Activated T-helper 1 cell treated with anti-CD3 and anti-CD28 coated beads, Interleukin-2, amount 50 U/mL, for 16 hours (primary cell): ENCODE results near the gene PDPR.
"Not testable (repeated sequence)": the region's sequence is repeated elsewhere in the genome, so short reads cannot be mapped to it uniquely, and the experiment has no call there.

ENCODE experiments used
- DNase-seq, 2 donors: peaks; one replicate each; pipeline ENCODE4 v3.0.0-alpha.2; 2020; ENCODE audit warnings: low read depth in 1 of 2, low spot score in 1 of 2

Gene PDPR

DNA sequence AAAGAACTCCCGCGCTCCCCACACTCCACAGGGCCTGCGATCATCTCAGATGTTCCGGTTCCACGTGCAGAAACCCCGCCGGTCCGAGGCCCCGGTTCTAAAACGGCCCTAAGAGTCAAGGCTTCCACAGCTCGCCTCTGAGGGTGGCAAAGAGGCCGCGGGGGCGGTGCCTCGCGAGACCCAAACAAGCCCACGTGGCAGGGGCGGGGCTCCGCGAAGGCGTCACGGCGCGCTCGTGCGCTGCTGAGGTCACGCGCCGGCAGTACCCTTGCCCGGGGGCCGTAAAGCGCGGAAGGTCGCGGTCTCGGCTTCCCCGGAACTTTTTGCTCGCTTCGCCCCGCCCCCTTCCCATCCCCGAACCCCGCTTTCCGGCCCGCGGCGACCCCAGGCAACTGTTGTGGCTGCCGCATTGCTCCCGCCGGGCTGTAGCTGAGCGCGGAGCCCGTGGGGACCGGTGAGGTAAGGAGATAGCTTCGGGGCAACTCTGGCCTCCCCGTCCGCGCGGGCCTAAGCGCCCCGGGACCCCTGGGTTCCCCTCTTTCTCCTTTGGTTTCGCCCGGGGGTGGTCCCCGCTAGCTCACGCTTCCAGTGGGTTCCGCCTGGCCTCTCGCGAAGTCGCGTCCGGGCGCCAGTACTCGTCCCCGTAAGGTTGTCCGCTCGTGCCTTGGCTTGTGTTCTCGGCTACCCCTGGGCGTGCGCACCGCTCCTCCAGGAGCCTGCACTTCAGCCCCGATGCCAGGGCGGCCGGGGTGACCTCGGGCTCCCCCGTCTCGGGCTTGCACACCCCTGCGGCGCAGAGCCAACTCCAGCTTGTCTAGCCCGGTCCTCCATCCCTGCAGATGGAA is at the start of gene PDPR:
PDPR (plus strand) TSS at position 351 of the 845 bp plus-strand sequence. CDS start 6,161 bp downstream, outside the sequence.
- peak; percentile 90 to 94 for DNase-seq

DNA sequence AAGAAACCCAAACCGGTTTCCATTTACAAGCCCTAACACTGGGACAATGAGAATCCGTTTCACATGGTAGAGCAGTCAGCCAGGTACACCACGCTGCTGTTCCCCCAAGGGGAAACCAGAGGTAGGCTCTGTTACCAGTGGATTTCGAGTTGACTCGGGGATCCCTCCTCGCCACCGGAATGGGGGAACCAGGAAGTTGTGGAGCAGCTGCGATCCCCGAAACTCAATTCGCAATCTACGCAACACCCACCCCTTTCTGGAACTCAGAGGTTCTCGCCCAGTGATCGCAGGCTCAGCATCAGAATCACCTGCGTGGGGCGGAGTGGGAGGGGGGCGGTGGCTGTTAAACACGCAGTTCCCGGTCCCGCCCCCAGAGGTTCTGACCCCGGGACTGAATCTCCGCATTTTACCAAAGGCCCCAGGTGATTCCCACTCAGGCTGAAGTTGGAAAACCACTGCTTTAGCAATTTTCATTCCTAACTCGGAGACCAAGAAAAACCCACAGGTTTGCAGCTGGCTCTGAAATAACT is 49.2 kb upstream of the PDPR start:
- DNase-seq: peak; percentile 44 to 65

GRCh38 chr16:70065376-70065745 is 48.8 kb upstream of the PDPR start:
- not testable (repeated sequence) for DNase-seq

GRCh38 chr16:70065746-70066658 is 48.1 kb upstream of the PDPR start:
- DNase-seq: peak; percentile 88 to 91

GRCh38 chr16:70066751-70067150 is 47.4 kb upstream of the PDPR start:
- not testable (repeated sequence) for DNase-seq

DNA sequence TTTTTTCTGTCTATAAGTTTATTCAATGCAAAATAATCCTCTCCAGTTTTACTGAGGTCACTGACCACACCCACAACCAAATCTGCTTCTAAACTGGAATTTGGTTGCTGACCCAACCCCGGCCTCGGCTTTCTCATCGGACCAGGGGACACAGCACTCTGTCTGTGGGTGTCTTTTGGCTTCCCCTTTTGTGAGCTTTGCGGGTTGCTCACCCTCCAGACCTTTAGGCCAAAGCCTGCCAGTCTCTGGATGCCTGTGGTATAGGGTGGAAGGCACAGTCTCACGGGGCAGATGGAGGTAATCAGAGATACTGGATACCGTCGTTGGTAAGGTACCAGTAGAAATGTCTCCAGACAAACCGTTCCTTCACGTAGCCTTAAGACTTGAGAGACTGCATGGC is 35.1 kb upstream of the PDPR start:
- not testable (repeated sequence) for DNase-seq

DNA sequence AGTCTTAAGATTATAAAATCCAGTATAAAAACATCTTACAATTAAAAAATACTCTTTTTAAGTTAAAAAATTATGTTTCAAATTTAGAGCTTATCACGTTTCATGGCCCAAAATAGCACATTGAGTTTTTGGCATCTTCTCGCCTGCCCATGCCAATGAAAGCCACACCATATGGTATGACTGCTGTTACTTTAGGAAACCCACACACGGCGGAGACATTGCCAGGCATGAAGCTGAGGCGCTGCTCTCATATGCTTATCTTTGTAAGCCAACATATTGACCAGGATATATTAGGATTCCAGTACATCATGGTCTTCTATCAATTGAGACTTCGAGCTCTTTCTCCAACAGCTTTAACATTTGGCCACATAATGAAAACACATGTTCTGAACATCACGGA is 32.9 kb upstream of the PDPR start:
- not testable (repeated sequence) for DNase-seq

DNA sequence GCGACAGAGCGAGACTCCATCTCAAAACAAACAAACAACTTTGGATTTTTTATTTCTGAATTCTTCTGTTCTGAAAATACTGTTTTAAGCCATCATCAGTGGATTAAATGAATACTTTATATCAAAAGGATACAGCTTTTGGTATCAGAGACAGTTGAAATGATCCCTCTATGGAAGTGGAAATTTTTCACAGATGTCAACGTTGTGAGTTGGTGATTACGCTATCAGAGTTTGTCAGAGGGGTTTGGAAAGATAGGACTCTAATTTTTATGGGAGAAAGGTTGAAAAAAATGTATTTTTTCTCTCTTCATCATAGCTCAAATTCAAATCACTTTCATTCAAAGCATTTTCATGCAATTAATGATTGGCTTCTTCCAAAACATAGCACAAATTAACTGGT is 30.2 kb upstream of the PDPR start:
- DNase-seq: not testable (repeated sequence)

GRCh38 chr16:70088160-70088559 is 26.0 kb upstream of the PDPR start:
- DNase-seq: not testable (repeated sequence)

- not testable (repeated sequence) for DNase-seq
Observed at GRCh38 chr16:70088877-70089276, 25.3 kb upstream of the PDPR start.

GRCh38 chr16:70089289-70089688 is 24.8 kb upstream of the PDPR start:
- DNase-seq: not testable (repeated sequence)

DNA sequence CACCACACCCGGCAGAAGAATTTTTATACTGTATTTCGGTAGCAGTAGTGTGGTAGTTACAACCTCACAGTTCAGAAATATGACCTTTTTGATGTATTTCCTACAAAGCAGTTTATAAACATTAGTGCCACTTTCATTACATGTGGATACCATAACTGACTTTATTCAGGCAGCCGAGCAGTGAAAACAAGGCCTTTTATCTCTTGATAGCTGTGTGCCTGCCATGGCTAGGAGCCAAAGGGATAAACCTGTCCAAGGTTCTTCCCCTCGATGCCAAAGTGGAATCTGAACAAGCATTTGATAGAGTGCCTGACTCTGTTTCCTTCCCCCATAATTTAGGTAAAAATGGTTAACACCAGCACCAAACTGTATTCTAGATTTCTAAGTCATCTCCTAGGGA is 23.0 kb upstream of the PDPR start:
- not testable (repeated sequence) for DNase-seq

- not testable (repeated sequence) for DNase-seq
Observed at GRCh38 chr16:70094096-70094495, 20.0 kb upstream of the PDPR start.

DNA sequence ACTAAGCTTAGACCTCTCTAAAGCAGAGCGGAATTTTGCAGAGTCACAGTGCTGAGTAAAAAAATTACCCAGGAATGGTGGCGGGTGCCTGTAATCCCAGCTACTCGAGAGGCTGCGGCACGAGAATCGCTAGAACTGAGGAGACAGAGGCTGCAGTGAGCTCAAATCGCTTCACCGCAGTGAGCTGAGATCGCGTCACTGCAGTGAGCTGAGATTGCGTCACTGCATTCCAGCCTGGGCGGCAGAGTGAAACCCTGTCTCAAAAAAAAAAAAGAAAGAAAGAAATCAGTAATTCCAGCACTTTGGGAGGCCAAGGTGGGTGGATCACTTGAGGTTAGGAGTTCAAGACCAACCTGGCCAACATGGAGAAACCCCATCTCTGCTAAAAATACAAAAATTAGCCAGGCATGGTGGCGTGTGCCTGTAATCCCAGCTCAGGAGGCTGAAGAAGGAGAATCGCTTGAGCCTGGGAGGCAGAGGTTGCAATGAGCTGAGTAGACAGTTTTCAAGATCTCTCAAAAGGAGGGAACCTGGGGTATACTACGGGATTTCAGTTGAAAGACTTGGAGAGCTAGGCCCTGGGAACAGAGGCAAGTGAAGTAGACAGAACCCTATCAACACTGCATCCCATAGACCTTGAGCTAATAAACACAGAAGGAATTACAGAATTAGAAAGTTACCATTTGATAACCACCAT is 4.4 kb upstream of the PDPR start:
- DNase-seq: not testable (repeated sequence)

DNA sequence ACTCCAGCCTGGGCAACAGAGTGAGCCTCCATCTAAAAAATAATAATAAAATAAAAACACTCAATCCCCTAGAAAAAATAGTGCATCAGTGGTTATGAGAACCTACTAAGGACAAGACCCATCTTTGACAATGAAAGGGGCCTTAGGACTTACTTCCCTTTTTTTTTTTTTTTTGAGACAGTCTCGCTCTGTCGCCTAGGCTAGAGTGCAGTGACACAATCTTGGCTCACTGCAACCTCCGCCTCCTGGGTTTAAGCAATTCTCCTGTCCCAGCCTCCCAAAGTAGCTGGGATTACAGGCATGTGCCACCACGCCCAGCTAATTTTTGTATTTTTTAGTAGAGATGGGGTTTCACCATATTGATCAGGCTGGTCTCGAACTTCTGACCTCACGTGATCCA is 2.0 kb upstream of the PDPR start:
- not testable (repeated sequence) for DNase-seq

DNA sequence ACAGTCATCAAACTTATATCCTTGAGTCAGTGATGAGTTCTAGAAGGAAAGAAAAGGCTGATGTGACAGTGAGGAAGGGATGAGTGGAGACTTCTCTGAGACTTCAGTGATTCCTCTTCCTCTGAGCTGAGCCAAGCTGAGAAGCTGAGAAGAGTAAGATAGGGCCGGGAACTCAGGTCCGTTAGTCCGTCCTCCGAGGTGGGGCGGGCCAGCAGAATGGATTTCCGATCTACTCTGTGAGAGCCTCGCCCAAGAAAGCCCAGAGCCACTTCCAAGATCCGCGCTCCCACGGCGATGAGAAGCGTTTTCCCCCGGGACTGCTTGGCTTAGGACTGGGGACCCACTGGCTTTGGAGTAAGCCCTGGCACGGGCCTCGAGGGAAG is 542 bp upstream of the PDPR start:
- not testable (repeated sequence) for DNase-seq

- not testable (repeated sequence) for DNase-seq
Observed at GRCh38 chr16:70118354-70118753, 4.2 kb downstream of the PDPR start.

- DNase-seq: not testable (repeated sequence)
Observed at GRCh38 chr16:70118776-70119175, 4.6 kb downstream of the PDPR start.

DNA sequence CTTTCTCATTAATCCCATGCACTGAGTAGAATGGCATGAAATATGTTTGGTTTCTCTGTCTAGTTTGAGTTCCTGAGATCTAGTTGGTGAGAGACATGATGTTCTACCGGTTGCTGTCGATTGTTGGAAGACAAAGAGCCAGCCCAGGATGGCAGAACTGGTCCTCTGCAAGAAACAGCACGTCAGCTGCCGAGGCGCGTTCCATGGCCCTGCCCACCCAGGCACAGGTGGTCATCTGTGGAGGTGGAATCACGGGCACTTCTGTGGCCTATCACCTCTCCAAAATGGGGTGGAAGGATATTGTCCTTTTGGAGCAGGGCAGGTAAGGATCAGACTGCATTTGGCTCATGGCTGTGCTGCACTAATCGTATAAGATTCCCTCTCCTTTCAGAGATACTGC is 6.3 kb downstream of the PDPR start:
- not testable (repeated sequence) for DNase-seq

DNA sequence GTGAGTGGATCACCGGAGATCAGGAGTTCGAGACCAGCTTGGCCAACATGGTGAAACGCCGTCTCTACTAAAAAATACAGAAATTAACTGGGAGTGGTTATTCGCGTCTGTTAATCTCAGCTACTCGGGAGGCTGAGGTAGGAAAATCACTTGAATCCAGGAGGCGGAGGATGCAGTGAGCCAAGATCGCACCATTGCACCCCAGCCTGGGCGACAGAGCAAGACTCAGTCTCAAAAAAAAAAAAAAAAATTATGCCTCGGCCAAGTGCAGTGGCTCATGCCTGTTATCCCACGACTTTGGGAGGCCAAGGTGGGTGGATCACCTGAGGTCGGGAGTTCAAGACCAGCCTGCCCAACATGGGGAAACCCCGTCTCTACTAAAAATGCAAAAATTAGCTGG is 9.7 kb downstream of the PDPR start:
- not testable (repeated sequence) for DNase-seq

DNA sequence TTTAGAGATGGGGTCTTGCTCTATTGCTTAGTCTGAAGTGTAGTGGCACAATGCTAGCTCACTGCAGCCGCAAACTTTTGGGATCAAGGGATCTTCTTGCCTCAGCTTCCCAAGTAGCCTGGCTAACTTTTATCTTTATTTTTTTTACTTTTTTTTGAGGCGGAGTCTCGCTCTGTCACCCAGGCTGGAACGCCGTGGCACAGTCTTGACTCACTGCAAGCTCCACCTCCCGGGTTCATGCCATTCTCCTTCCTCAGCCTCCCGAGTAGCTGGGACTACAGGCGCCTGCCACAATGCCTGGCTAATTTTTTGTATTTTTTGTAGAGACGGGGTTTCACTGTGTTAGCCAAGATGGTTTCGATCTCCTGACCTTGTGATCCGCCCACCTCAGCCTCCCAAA is 12.1 kb downstream of the PDPR start:
- DNase-seq: not testable (repeated sequence)
